ENCODE data around the gene ACOT13. TPM values are rescaled to one million over a fixed set of nuclear protein-coding genes. Genes with fewer than 3 reads are reported as not detected.
"Not testable (repeated sequence)": the region's sequence is repeated elsewhere in the genome, so short reads cannot be mapped to it uniquely, and the experiment has no call there.

ACOT13 gene
- total RNA-seq, 2 donors from 2014 or later: 36.2 to 43.1 TPM

- Mint-ChIP-seq H3K27ac (peak overlapping the region; percentile 97), H3K27me3 (ENCODE audit: insufficient read depth) (no peaks in the 10 kb centered on the region), H3K4me3 (peak overlapping the region; percentile 87), H3K4me1 (peaks cover 26% of the 10 kb centered on the region), H3K9me3 (peaks cover 46% of the 10 kb centered on the region), H3K36me3 (ENCODE audit: low read depth) (peaks cover 51% of the 10 kb centered on the region)
- H3K27me3 ChIP-seq (ENCODE audit: control insufficient read depth, insufficient read depth, low read length, poor library complexity, severe bottlenecking): no peaks in the 10 kb centered on the region
- no peak for TF ChIP-seq CTCF (conservative IDR thresholded peaks at IDR 0.05)
- H3K27ac ChIP-seq (ENCODE audit: low read depth, low read length): peak overlapping the region; percentile 91
- H3K4me3 ChIP-seq (ENCODE audit: low read length): peak overlapping the region; percentile 99
- peaks cover 25% of the 10 kb centered on the region for H3K36me3 ChIP-seq (ENCODE audit: control insufficient read depth, insufficient read depth, low read length)
- no peak for DNase-seq
- H3K9me3 ChIP-seq (ENCODE audit: control insufficient read depth, low read length): peaks cover 49% of the 10 kb centered on the region
- H3K4me1 ChIP-seq (ENCODE audit: control insufficient read depth, insufficient read depth, low read length): no peaks in the 10 kb centered on the region
- H3K9ac ChIP-seq (ENCODE audit: extremely low read depth, low read length, poor library complexity, severe bottlenecking): peak overlapping the region; percentile 89
- WGBS, 2 experiments (ENCODE audit: insufficient coverage in 1 of 2, insufficient read length in 1 of 2): 33 to 64% methylated on average over 3 to 9 of the region's 9 CpGs
Measured at GRCh38 chr6:24667378-24667803, 514 bp downstream of the ACOT13 start.

- peaks cover 51% of the 10 kb centered on the region for H3K36me3 Mint-ChIP-seq (ENCODE audit: low read depth)
- H3K4me3 Mint-ChIP-seq: peak overlapping the region; percentile 87
- 89 to 96% methylated on average over 12 to 18 of the region's 18 CpGs for WGBS, 2 experiments (ENCODE audit: insufficient coverage in 1 of 2, insufficient read length in 1 of 2)
- not testable (repeated sequence) for H3K27me3 Mint-ChIP-seq (ENCODE audit: insufficient read depth); H3K9ac ChIP-seq (ENCODE audit: extremely low read depth, low read length, poor library complexity, severe bottlenecking); H3K4me1 ChIP-seq (ENCODE audit: control insufficient read depth, insufficient read depth, low read length); H3K27ac ChIP-seq (ENCODE audit: low read depth, low read length); DNase-seq; H3K27me3 ChIP-seq (ENCODE audit: control insufficient read depth, insufficient read depth, low read length, poor library complexity, severe bottlenecking)
- H3K9me3 ChIP-seq (ENCODE audit: control insufficient read depth, low read length): peaks cover 58% of the 10 kb centered on the region
- peaks cover 15% of the 10 kb centered on the region for H3K36me3 ChIP-seq (ENCODE audit: control insufficient read depth, insufficient read depth, low read length)
- peaks cover 56% of the 10 kb centered on the region for H3K9me3 Mint-ChIP-seq
- H3K4me1 Mint-ChIP-seq: peaks cover 24% of the 10 kb centered on the region
- H3K27ac Mint-ChIP-seq: peak overlapping the region; percentile 20
- peak overlapping the region; percentile 99 for H3K4me3 ChIP-seq (ENCODE audit: low read length)
Measured at GRCh38 chr6:24668066-24668996, 1.5 kb downstream of the ACOT13 start.

GRCh38 chr6:24668997-24669361, 2.1 kb downstream of the ACOT13 start:
- Mint-ChIP-seq H3K27ac (no peak overlapping the region), H3K9me3 (peaks cover 62% of the 10 kb centered on the region), H3K4me3 (no peak overlapping the region), H3K27me3 (ENCODE audit: insufficient read depth) (no peaks in the 10 kb centered on the region), H3K4me1 (peaks cover 19% of the 10 kb centered on the region), H3K36me3 (ENCODE audit: low read depth) (peaks cover 50% of the 10 kb centered on the region)
- H3K4me1 ChIP-seq (ENCODE audit: control insufficient read depth, insufficient read depth, low read length): no peaks in the 10 kb centered on the region
- H3K27me3 ChIP-seq (ENCODE audit: control insufficient read depth, insufficient read depth, low read length, poor library complexity, severe bottlenecking): no peaks in the 10 kb centered on the region
- no peak overlapping the region for H3K27ac ChIP-seq (ENCODE audit: low read depth, low read length)
- no peak overlapping the region for H3K9ac ChIP-seq (ENCODE audit: extremely low read depth, low read length, poor library complexity, severe bottlenecking)
- peaks cover 9% of the 10 kb centered on the region for H3K36me3 ChIP-seq (ENCODE audit: control insufficient read depth, insufficient read depth, low read length)
- no peak for DNase-seq
- H3K9me3 ChIP-seq (ENCODE audit: control insufficient read depth, low read length): peaks cover 65% of the 10 kb centered on the region
- peak overlapping the region; percentile 99 for H3K4me3 ChIP-seq (ENCODE audit: low read length)
- WGBS, 2 experiments (ENCODE audit: insufficient coverage in 1 of 2, insufficient read length in 1 of 2): 90% methylated on average over 6 to 9 of the region's 9 CpGs
- no peak for TF ChIP-seq CTCF (conservative IDR thresholded peaks at IDR 0.05)

GRCh38 chr6:24670492-24670891, 3.6 kb downstream of the ACOT13 start:
- H3K27ac ChIP-seq (ENCODE audit: low read depth, low read length); H3K4me3 Mint-ChIP-seq; H3K27me3 Mint-ChIP-seq (ENCODE audit: insufficient read depth); H3K9ac ChIP-seq (ENCODE audit: extremely low read depth, low read length, poor library complexity, severe bottlenecking); H3K4me1 ChIP-seq (ENCODE audit: control insufficient read depth, insufficient read depth, low read length); H3K27me3 ChIP-seq (ENCODE audit: control insufficient read depth, insufficient read depth, low read length, poor library complexity, severe bottlenecking); H3K27ac Mint-ChIP-seq; H3K36me3 ChIP-seq (ENCODE audit: control insufficient read depth, insufficient read depth, low read length); DNase-seq; H3K4me1 Mint-ChIP-seq: not testable (repeated sequence)
- H3K9me3 ChIP-seq (ENCODE audit: control insufficient read depth, low read length): peaks cover 71% of the 10 kb centered on the region
- H3K4me3 ChIP-seq (ENCODE audit: low read length): peak overlapping the region; percentile 67
- Mint-ChIP-seq H3K36me3 (ENCODE audit: low read depth) (peaks cover 54% of the 10 kb centered on the region), H3K9me3 (peaks cover 77% of the 10 kb centered on the region)

GRCh38 chr6:24671077-24671476, 4.2 kb downstream of the ACOT13 start:
- peaks cover 82% of the 10 kb centered on the region for H3K9me3 Mint-ChIP-seq
- not testable (repeated sequence) for H3K27me3 ChIP-seq (ENCODE audit: control insufficient read depth, insufficient read depth, low read length, poor library complexity, severe bottlenecking); H3K4me1 Mint-ChIP-seq; H3K4me1 ChIP-seq (ENCODE audit: control insufficient read depth, insufficient read depth, low read length); H3K9ac ChIP-seq (ENCODE audit: extremely low read depth, low read length, poor library complexity, severe bottlenecking); H3K27ac ChIP-seq (ENCODE audit: low read depth, low read length); H3K27ac Mint-ChIP-seq; H3K36me3 ChIP-seq (ENCODE audit: control insufficient read depth, insufficient read depth, low read length); H3K27me3 Mint-ChIP-seq (ENCODE audit: insufficient read depth); H3K4me3 Mint-ChIP-seq; DNase-seq
- peaks cover 56% of the 10 kb centered on the region for H3K36me3 Mint-ChIP-seq (ENCODE audit: low read depth)
- peak overlapping the region; percentile 67 for H3K4me3 ChIP-seq (ENCODE audit: low read length)
- 91 to 100% methylated on average over 1 to 3 of the region's 4 CpGs for WGBS, 2 experiments (ENCODE audit: insufficient coverage in 1 of 2, insufficient read length in 1 of 2)
- H3K9me3 ChIP-seq (ENCODE audit: control insufficient read depth, low read length): peaks cover 71% of the 10 kb centered on the region

Measured in endodermal cell (in vitro differentiated cells).